WERI-Rb-1 (cell line): ENCODE data around the gene PARP1.

ENCODE experiments used
- DNase-seq: peaks from one replicate; pipeline ENCODE4 v3.0.0-alpha.2; 2020
- H3K27ac ChIP-seq: fragments of 250-450 bp; sonication (Bioruptor Pico); 2 replicates; pipeline ENCODE4 v1.5.1; 2020; ENCODE audit warnings: mild to moderate bottlenecking, moderate library complexity
- H3K27me3 ChIP-seq: fragments of 250-450 bp; sonication (Bioruptor Pico); 2 replicates; pipeline ENCODE4 v1.5.1; 2021; ENCODE audit warnings: mild to moderate bottlenecking, low read depth, moderate library complexity; ENCODE audit not compliant: insufficient read depth, severe bottlenecking
- H3K36me3 ChIP-seq: fragments of 250-450 bp; sonication (Bioruptor Pico); 2 replicates; pipeline ENCODE4 v1.5.1; 2020; ENCODE audit warnings: mild to moderate bottlenecking, moderate library complexity
- H3K4me3 ChIP-seq: 2 replicates; pipeline ENCODE4 v1.5.1; 2011; ENCODE audit warnings: low read depth, mild to moderate bottlenecking, control low read depth, low read length
- H3K9me3 ChIP-seq: fragments of 250-450 bp; sonication (Bioruptor Pico); 2 replicates; pipeline ENCODE4 v1.5.1; 2021; ENCODE audit warnings: mild to moderate bottlenecking, moderate library complexity; ENCODE audit not compliant: severe bottlenecking
- TF ChIP-seq, protein P1 (sequence below): IDR thresholded peaks from 2 replicates; pipeline ENCODE4 v1.5.1; 2011; ENCODE audit warnings: low read depth, mild to moderate bottlenecking, control low read depth, inconsistent platforms, low read length

PARP1 gene

DNA sequence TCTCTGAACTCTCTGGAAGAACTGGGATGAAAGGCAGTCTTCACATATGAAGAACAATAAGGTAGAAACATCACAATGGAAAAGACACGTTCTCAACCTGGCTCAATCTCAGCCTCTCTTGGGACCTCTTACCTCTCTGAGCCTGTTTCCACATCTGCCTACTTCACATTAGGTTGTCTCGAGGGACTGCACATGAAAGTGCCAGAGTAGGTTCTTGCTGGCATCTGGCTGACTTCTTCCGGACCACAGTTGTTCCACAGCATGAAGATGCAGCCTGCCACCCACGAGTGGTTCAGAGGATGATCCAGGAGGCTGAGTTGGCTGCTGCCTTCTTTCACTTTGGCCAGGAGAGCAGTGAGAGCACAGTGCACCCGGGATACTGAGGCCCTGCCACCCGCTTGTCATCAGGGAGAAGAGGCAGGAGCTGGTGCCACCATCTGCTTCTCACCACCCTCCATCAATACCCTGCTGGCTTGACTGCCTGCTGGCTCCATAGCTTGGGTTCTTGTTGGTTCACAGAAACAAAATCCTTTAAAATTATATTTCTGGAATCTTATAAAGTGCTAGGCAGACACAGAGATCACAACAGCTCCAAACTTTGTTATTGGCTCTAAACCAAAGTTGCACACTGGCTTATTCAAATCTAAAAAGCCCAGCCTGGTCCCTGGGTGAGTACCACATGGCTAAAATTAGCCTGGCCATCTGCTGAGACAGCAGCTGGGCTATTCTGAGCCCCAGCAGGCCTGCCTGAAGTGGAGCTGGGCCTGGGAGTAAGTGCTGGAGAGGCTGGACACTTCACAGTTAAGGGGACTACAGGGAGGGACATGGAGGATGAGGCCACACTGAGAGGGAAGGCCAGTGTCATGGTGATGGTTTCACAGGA, 52.0 kb downstream of the PARP1 start:
- H3K9me3 ChIP-seq = no peaks in the 10 kb centered on the region
- no peak overlapping the region for H3K4me3 ChIP-seq
- TF ChIP-seq, protein P1, sequence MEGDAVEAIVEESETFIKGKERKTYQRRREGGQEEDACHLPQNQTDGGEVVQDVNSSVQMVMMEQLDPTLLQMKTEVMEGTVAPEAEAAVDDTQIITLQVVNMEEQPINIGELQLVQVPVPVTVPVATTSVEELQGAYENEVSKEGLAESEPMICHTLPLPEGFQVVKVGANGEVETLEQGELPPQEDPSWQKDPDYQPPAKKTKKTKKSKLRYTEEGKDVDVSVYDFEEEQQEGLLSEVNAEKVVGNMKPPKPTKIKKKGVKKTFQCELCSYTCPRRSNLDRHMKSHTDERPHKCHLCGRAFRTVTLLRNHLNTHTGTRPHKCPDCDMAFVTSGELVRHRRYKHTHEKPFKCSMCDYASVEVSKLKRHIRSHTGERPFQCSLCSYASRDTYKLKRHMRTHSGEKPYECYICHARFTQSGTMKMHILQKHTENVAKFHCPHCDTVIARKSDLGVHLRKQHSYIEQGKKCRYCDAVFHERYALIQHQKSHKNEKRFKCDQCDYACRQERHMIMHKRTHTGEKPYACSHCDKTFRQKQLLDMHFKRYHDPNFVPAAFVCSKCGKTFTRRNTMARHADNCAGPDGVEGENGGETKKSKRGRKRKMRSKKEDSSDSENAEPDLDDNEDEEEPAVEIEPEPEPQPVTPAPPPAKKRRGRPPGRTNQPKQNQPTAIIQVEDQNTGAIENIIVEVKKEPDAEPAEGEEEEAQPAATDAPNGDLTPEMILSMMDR = no peak
- H3K36me3 ChIP-seq = no peaks in the 10 kb centered on the region
- peak; percentile 60 for DNase-seq
- no peaks in the 10 kb centered on the region for H3K27me3 ChIP-seq
- peak overlapping the region; percentile 52; the same call in 1 of the 2 replicates for H3K27ac ChIP-seq

DNA sequence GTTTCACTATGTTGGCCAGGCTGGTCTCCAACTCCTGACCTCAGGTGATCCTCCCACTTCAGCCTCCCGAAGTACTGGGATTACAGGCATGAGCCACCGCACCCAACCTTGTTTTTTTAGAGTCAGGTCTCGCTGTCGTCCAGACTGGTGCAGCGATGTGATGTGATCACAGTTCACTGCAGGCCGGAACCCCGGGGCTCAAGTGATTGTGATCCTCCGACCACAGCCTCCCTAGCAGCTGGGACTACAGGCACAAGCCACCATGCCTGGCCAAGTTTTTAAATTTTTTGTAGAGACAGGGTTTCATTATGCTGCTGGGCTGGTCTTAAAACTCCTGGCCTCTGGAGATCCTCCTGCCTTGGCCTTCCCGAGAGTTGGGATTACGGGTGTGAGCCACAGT, 52.9 kb downstream of the PARP1 start:
- Histone ChIP-seq H3K27me3 (no peaks in the 10 kb centered on the region), H3K9me3 (no peaks in the 10 kb centered on the region), H3K27ac (no peak overlapping the region), H3K36me3 (no peaks in the 10 kb centered on the region), H3K4me3 (no peak overlapping the region)
- TF ChIP-seq, protein P1 = no peak
- no peak for DNase-seq

DNA sequence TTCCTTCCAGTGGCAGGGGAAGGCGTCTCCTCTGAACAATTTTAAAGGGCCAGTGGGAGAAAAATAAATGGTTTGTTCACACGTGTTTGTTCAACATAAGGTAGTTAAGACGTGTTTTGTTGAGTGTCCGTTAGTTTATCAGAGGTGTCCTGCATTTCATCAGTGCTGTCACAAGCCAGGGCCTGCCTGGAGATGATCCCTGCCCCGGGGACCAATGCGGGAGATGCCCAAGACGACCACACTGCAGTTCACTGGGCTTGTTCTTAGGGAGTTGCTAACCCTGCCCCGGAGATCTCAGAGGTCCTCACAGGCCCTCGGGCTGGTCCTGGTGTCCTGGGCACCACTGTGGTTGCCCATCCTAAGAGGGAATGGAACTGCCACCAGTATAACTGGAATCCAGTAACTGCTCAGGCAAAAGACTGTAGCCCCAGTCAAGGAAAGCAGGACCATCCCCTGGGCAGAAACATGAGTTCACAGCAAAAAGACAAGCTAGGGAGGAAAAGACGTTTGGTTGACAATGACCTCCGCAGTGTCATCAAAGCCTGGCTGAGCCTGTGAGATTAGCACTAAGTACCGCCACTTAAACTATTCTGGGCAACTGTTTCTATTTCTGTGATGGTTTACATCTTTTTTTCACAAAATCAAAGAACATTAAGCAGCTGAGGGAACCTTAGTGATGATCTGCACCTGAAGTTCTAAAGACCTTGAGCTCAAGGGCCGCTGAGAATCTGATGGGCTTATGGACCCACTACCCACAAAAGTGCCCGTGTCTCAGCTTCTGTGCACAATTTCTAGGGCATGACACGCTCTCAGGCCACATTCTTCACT, 54.0 kb downstream of the PARP1 start:
- H3K9me3 ChIP-seq = no peaks in the 10 kb centered on the region
- no peak for DNase-seq
- no peak overlapping the region for H3K27ac ChIP-seq
- no peaks in the 10 kb centered on the region for H3K36me3 ChIP-seq
- no peaks in the 10 kb centered on the region for H3K27me3 ChIP-seq
- TF ChIP-seq, protein P1 = no peak
- H3K4me3 ChIP-seq = no peak overlapping the region

DNA sequence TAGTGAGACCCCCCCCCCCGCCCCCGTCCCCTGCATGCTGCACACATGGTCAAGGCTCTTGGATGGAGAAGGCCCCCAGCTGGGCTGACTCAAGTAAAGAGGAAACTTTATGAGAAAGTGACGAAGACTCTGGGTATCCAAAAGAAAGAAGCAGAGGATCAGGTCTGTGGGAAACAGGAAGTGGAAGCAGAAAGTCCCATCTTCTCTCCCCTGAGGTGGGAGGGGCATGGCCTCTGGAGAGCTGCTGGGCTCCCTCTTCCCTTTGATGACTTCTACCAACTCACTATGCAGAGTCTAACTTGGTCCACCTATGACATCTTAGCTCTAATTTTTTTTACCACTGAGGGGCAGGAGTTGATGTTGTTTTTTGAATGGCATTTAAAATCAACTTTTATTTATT, 56.2 kb downstream of the PARP1 start:
- Histone ChIP-seq H3K36me3 (no peaks in the 10 kb centered on the region), H3K27me3 (no peaks in the 10 kb centered on the region), H3K4me3 (no peak overlapping the region), H3K27ac (no peak overlapping the region), H3K9me3 (no peaks in the 10 kb centered on the region)
- DNase-seq = no peak
- TF ChIP-seq, protein P1 = no peak

DNA sequence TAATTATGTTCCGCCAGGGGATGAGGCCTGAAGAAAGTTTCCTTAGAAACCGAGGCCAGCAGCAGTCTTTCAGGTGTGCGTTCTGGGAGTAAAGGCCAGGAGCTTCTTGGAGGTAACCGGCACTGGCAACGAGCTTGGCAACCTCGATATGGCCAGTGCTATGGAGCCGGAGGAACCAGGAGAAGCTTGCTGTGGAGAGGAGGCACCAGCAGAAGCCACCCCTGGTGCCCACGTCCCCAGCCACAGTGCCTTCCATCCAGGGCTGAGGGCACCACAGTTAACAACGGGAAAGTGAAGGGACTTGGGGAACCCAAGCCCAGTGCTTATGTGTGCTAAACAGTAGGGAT, 57.4 kb downstream of the PARP1 start:
- H3K9me3 ChIP-seq = no peaks in the 10 kb centered on the region
- DNase-seq = no peak
- TF ChIP-seq, protein P1 = no peak
- H3K27ac ChIP-seq = no peak overlapping the region
- H3K36me3 ChIP-seq = no peaks in the 10 kb centered on the region
- no peak overlapping the region for H3K4me3 ChIP-seq
- H3K27me3 ChIP-seq = no peaks in the 10 kb centered on the region
